ENCODE results near the gene PRMT3. TPM values are rescaled to one million over a fixed set of nuclear protein-coding genes. Genes with fewer than 3 reads are reported as not detected.

Gene PRMT3
- total and polyA plus RNA-seq, 2 donors (not counting 3 experiments of a cell fraction or from before 2014, with no cell fraction given), result 6.2 to 13.3 TPM

- no peak overlapping the region for H2AFZ ChIP-seq (ENCODE audit: low read depth, low read length)
- no peaks in the 10 kb centered on the region for H3K36me3 ChIP-seq (ENCODE audit: control insufficient read depth in 2 of 2, extremely low read depth in 1 of 2, insufficient read depth in 2 of 2, low read length in 2 of 2)
- no peaks in the 10 kb centered on the region for H3K79me2 ChIP-seq (ENCODE audit: control insufficient read depth, insufficient read depth, low read length)
- no peak overlapping the region for H3K4me3 ChIP-seq (replicated peaks in 1 of 3; ENCODE audit: insufficient read depth in 1 of 3, low read depth in 1 of 3, low read length in 3 of 3)
- DNase-seq (ENCODE audit: low read depth, low spot score) (no peak), FAIRE-seq (no peak)
- no peaks in the 10 kb centered on the region for H3K9me1 ChIP-seq (replicated peaks; ENCODE audit: control insufficient read depth, extremely low read depth, insufficient read depth, low read length)
- no peak overlapping the region for H3K4me2 ChIP-seq (ENCODE audit: insufficient read depth, low read length)
- no TSS peak for BruUV-seq (replicated peaks)
- no peaks in the 10 kb centered on the region for H3K4me1 ChIP-seq (ENCODE audit: control insufficient read depth, extremely low read depth, insufficient read depth, low read length)
- dilution Hi-C loops (cut with MboI; ENCODE audit: extremely low pct_ligation_motif_present, low sequenced_read_pairs), result no loop called here
- no peaks in the 10 kb centered on the region for H3K9me3 ChIP-seq (replicated peaks; ENCODE audit: control insufficient read depth, insufficient read depth, low read length)
- intact Hi-C loops (cut with micrococcal nuclease), result no loop called here
- ChIA-PET CTCF (no interaction called here), POLR2A (no interaction called here)
- TF ChIP-seq CTCF (IDR thresholded peaks at IDR 0.05; ENCODE audit: extremely low read depth in 1 of 2, insufficient read depth in 1 of 2, low read depth in 1 of 2, low read length in 2 of 2), result no peak
- no peak for TF ChIP-seq MAX (IDR thresholded peaks at IDR 0.05; ENCODE audit: insufficient read depth, insufficient read length)
- no peak for TF ChIP-seq EZH2 (IDR thresholded peaks at IDR 0.05; ENCODE audit: borderline replicate concordance, low read depth, low read length, severe bottlenecking)
- TF ChIP-seq POLR2AphosphoS5 (IDR thresholded peaks at IDR 0.05; ENCODE audit: insufficient read depth, low read depth, low read length), result no peak
- TF ChIP-seq POLR2A (IDR thresholded peaks at IDR 0.05; ENCODE audit: low read depth, low read length), result no peak
- no peak for TF ChIP-seq JUN (IDR thresholded peaks at IDR 0.05; ENCODE audit: borderline replicate concordance, insufficient read depth, insufficient read length, low read depth)
- TF ChIP-seq GATA2 (IDR thresholded peaks at IDR 0.05; ENCODE audit: insufficient read depth, insufficient read length, low read depth, low read length), result no peak
- TF ChIP-seq MYC (IDR thresholded peaks at IDR 0.05; ENCODE audit: low read depth, low read length), result no peak
- no peak for TF ChIP-seq FOS (IDR thresholded peaks at IDR 0.05; ENCODE audit: borderline replicate concordance, insufficient read depth, low read length)
- no peak overlapping the region for H3K27ac ChIP-seq (ENCODE audit: insufficient read depth, low read depth, low read length)
- H4K20me1 ChIP-seq (replicated peaks; ENCODE audit: control insufficient read depth, extremely low read depth, insufficient read depth, low read length), result no peaks in the 10 kb centered on the region
- no peak overlapping the region for H3K9ac ChIP-seq (replicated peaks; ENCODE audit: extremely low read depth, insufficient read depth, low read length)
- H3K27me3 ChIP-seq (ENCODE audit: control insufficient read depth in 2 of 2, insufficient read depth in 2 of 2, low read length in 2 of 2), result peaks cover 0 to 3% of the 10 kb centered on the region in 2 experiments
Measured at GRCh38 chr11:20544603-20545237, 157.2 kb downstream of the PRMT3 start.
